Measurements from ENCODE around the gene KDELR3.

KDELR3 gene

DNA sequence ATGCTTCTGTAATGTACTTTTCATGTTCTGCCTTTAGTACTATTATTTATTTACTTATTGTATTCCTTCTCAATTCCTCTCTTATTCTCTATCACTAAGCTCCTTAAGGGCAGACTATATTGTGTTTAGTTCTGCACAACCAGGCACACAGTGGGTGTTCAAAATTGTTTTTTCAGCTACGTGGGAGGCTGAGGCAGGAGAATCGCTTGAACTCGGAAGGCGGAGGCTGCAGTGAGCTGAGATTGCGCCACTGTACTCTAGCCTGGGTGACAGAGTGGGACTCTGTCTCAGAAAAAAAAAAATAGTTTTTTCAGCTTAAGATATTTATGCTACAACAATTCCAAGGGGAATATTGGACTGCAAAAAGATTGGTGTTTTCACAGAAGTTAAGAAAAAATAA is 55.6 kb downstream of the KDELR3 start:
- no peak for DNase-seq

- DNase-seq: no peak
These were observed 56.5 kb downstream of the KDELR3 start for GRCh38 chr22:38524429-38524828.

GRCh38 chr22:38531251-38531938 is 63.5 kb downstream of the KDELR3 start:
- no peak for DNase-seq

All from activated CD4-positive, CD25-positive, alpha-beta regulatory T cell treated with anti-CD3 and anti-CD28 coated beads, Interleukin-2, amount 50 U/mL, for 72 hours (primary cell).